ENCODE results near the gene PLA2G2E.
"Not testable (repeated sequence)": the region's sequence is repeated elsewhere in the genome, so short reads cannot be mapped to it uniquely, and the experiment has no call there.

PLA2G2E gene

GRCh38 chr1:19888112-19888511, 35.3 kb downstream of the PLA2G2E start:
- H3K4me3 ChIP-seq (ENCODE audit: low read length): no peak overlapping the region
- no peak for DNase-seq (ENCODE audit: low read depth)
- no peak for TF ChIP-seq CTCF (conservative IDR thresholded peaks at IDR 0.05; ENCODE audit: low read depth, low read length)

- no peak for TF ChIP-seq CTCF (conservative IDR thresholded peaks at IDR 0.05; ENCODE audit: low read depth, low read length)
- DNase-seq (ENCODE audit: low read depth): no peak
- no peak overlapping the region for H3K4me3 ChIP-seq (ENCODE audit: low read length)
Observed at GRCh38 chr1:19885821-19886220, 37.6 kb downstream of the PLA2G2E start.

- DNase-seq (ENCODE audit: low read depth): no peak
- H3K4me3 ChIP-seq (ENCODE audit: low read length): no peak overlapping the region
- no peak for TF ChIP-seq CTCF (conservative IDR thresholded peaks at IDR 0.05; ENCODE audit: low read depth, low read length)
Observed at GRCh38 chr1:19884312-19884711, 39.1 kb downstream of the PLA2G2E start.

GRCh38 chr1:19882111-19883071, 41.0 kb downstream of the PLA2G2E start, which contains the start of gene OTUD3:
OTUD3 (plus strand) TSS chr1:19882395; CDS start chr1:19882514, 119 bp downstream.
- peak within 1 kb of the TSS; percentile 85 for H3K4me3 ChIP-seq (ENCODE audit: low read length)
- peak; percentile 87 for TF ChIP-seq CTCF (conservative IDR thresholded peaks at IDR 0.05; ENCODE audit: low read depth, low read length)
- DNase-seq (ENCODE audit: low read depth): peak; percentile 89

GRCh38 chr1:19880841-19881240, 42.6 kb downstream of the PLA2G2E start:
- not testable (repeated sequence) for DNase-seq (ENCODE audit: low read depth); H3K4me3 ChIP-seq (ENCODE audit: low read length)

- TF ChIP-seq CTCF (conservative IDR thresholded peaks at IDR 0.05; ENCODE audit: low read depth, low read length): no peak
- DNase-seq (ENCODE audit: low read depth): no peak
Observed at GRCh38 chr1:19879661-19880060, 43.8 kb downstream of the PLA2G2E start.

GRCh38 chr1:19879227-19879626, 44.2 kb downstream of the PLA2G2E start:
- no peak for TF ChIP-seq CTCF (conservative IDR thresholded peaks at IDR 0.05; ENCODE audit: low read depth, low read length)
- no peak for DNase-seq (ENCODE audit: low read depth)
- no peak overlapping the region for H3K4me3 ChIP-seq (ENCODE audit: low read length)

More at GRCh38 chr1:19879661-19880060, 43.8 kb downstream of the PLA2G2E start:
- no peak overlapping the region for H3K4me3 ChIP-seq (ENCODE audit: low read length)
